Breast epithelium (tissue), 3 donors: ENCODE data around the gene RARA.

Experiments used
- POLR2A ChIP-seq: fragments of 450-650 bp; IDR thresholded peaks from one replicate; pipeline ENCODE4 v1.6.1; 2016; ENCODE audit warnings: antibody characterized with exemption, mild to moderate bottlenecking, moderate library complexity
- POLR2AphosphoS5 ChIP-seq, 3 donors: sonication (generic); formaldehyde crosslinking; IDR thresholded peaks; one replicate each; pipeline ENCODE4 v1.6.1; 2017; ENCODE audit warnings: antibody characterized with exemption in 3 of 3
- TF ChIP-seq, protein P1 (sequence below), 3 donors: fragments of 450-650 bp; IDR thresholded peaks; one replicate each; pipeline ENCODE4 v1.5.1; 2016 to 2017; ENCODE audit warnings: antibody characterized with exemption in 3 of 3, mild to moderate bottlenecking in 3 of 3, moderate library complexity in 3 of 3

DNA sequence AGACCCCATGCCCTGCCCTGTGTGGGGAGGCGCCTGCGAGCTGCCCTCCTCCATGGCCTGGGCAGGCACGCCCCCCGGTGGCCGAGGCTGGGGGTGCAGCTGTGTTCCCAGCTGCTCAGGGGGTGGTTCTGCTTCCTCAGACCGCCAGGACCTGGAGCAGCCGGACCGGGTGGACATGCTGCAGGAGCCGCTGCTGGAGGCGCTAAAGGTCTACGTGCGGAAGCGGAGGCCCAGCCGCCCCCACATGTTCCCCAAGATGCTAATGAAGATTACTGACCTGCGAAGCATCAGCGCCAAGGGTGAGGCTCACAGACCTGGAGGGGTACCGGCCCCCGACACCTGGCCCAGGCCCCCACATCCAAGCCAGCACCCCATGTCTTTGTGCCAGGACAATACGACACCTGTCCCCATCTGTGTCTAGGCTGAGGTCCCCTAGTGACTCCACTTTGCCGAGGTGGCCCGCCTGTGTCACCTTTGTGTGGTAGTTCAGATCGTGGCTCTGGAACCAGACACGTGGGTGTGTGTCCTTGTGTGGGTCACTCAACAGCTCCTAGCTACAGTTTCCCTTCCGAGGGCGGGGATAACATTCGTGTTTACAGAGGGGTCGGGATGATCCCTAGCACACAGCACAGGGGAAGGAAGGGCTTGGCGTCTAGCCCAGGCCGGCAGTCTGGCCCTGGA is 46.3 kb downstream of the RARA start:
- TF ChIP-seq, protein P1, sequence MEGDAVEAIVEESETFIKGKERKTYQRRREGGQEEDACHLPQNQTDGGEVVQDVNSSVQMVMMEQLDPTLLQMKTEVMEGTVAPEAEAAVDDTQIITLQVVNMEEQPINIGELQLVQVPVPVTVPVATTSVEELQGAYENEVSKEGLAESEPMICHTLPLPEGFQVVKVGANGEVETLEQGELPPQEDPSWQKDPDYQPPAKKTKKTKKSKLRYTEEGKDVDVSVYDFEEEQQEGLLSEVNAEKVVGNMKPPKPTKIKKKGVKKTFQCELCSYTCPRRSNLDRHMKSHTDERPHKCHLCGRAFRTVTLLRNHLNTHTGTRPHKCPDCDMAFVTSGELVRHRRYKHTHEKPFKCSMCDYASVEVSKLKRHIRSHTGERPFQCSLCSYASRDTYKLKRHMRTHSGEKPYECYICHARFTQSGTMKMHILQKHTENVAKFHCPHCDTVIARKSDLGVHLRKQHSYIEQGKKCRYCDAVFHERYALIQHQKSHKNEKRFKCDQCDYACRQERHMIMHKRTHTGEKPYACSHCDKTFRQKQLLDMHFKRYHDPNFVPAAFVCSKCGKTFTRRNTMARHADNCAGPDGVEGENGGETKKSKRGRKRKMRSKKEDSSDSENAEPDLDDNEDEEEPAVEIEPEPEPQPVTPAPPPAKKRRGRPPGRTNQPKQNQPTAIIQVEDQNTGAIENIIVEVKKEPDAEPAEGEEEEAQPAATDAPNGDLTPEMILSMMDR (IDR thresholded peaks at IDR 0.05): peak; percentile 95 to 99 (median 98)
- TF ChIP-seq POLR2A (no peak), POLR2AphosphoS5 (IDR thresholded peaks at IDR 0.05) (peak in 2 of 3 donors; percentile 45 to 48)
